D721Med (cell line): ENCODE results near the gene SFT2D2.
"Not testable (repeated sequence)": the region's sequence is repeated elsewhere in the genome, so short reads cannot be mapped to it uniquely, and the experiment has no call there.

Experiments used
- DNase-seq: peaks from one replicate; pipeline ENCODE4 v3.0.0; 2011; ENCODE audit warnings: low spot score; ENCODE audit not compliant: insufficient read length
- FAIRE-seq: peaks from 2 replicates; lab custom pipeline; 2011; peaks lifted over from hg19 to GRCh38; lab: Jason Lieb, UNC
- TF ChIP-seq, protein P1 (sequence below): IDR thresholded peaks from 2 replicates; pipeline ENCODE4 v1.5.1; 2012; ENCODE audit warnings: mild to moderate bottlenecking, control low read depth; ENCODE audit not compliant: insufficient read depth; ENCODE audit errors: missing control alignments

Gene SFT2D2

GRCh38 chr1:168190403-168190802, 35.4 kb upstream of the SFT2D2 start:
- TF ChIP-seq, protein P1, sequence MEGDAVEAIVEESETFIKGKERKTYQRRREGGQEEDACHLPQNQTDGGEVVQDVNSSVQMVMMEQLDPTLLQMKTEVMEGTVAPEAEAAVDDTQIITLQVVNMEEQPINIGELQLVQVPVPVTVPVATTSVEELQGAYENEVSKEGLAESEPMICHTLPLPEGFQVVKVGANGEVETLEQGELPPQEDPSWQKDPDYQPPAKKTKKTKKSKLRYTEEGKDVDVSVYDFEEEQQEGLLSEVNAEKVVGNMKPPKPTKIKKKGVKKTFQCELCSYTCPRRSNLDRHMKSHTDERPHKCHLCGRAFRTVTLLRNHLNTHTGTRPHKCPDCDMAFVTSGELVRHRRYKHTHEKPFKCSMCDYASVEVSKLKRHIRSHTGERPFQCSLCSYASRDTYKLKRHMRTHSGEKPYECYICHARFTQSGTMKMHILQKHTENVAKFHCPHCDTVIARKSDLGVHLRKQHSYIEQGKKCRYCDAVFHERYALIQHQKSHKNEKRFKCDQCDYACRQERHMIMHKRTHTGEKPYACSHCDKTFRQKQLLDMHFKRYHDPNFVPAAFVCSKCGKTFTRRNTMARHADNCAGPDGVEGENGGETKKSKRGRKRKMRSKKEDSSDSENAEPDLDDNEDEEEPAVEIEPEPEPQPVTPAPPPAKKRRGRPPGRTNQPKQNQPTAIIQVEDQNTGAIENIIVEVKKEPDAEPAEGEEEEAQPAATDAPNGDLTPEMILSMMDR: no peak
- FAIRE-seq (peak; percentile 96), DNase-seq (no peak)

DNA sequence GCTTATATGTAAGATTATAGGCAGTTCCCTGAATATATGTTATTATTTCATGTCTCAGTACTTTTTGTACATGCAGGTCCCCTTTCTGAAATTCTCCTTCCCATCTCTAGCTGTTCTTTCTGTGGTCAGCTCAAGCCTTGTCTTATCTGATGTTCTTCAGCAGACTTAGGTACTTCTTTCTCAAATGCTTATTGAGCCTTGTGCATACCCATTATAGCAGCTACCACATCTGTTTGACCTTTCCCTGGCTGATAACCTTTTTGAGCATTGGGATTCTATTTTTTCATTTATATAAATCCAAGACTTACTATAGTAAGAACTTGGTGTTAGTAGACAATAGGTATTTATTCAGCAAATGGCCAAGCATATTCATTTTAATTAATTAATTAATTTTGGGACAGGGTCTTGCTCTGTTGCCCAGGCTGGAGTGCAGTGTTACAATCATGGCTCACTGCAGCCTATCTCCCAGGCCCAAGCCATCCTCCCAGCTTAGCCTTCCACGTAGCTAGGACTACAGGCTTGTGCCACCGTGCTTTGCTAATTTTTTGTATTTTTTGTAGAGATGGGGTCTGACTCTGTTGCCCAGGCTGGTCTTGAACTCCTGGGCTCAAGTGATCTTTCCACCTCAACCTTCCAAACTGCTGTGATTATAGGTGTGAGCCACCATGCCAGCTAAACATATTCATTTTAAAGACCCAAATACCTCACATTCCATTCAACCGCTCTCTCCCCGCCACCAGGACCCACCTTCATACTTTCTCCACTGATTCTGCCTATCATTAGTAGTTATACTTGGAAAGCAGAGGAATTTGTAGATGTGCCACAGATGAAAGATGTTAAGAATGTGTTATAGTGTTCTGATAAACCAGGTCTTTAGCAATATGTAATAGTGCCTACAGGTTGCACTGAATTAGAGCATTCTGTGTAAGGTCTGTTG, 30.3 kb upstream of the SFT2D2 start:
- no peak for DNase-seq
- TF ChIP-seq, protein P1: no peak
- peak; percentile 75 for FAIRE-seq

- TF ChIP-seq, protein P1: no peak
- FAIRE-seq (peak; percentile 25), DNase-seq (no peak)
Measured at GRCh38 chr1:168199056-168199455, 26.7 kb upstream of the SFT2D2 start.

DNA sequence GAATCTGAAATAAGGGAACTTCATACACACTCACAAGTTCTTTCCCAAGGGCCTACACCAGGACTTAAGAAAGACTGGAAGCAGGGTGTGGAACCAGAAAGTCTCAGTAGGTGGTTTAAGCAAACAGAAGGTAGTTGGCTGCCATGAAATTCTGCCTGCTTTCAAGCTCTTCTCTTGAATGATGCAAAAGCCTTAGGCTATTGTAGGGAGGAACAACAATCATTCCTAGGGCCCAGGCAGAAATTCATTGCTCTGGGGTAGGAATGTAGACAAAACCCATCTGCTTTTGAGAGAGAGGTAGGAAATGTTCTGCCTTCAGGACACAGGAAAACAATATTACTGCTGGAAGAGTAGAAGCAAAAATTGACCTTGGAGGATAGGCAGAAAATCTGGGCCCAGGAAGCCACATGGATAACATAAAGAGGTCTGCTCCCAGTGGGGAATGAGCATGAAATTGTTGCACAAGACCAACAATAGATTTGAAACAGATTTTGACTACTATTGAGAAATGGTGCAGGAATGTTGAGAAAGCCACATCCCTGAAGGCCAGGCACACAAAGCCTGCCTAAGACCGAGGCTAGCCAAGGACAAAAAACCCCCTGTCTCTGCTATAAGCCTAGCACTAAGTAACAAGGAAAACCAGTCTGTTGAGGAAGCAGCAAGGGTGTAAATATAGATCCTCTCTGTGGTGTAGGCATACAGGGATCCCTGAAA, 22.7 kb upstream of the SFT2D2 start:
- FAIRE-seq: no peak
- no peak for DNase-seq
- TF ChIP-seq, protein P1: no peak

- no peak for DNase-seq
- TF ChIP-seq, protein P1: no peak
- no peak for FAIRE-seq
Measured at GRCh38 chr1:168206111-168206510, 19.7 kb upstream of the SFT2D2 start.

GRCh38 chr1:168207673-168208072, 18.1 kb upstream of the SFT2D2 start:
- DNase-seq, FAIRE-seq: not testable (repeated sequence)

DNA sequence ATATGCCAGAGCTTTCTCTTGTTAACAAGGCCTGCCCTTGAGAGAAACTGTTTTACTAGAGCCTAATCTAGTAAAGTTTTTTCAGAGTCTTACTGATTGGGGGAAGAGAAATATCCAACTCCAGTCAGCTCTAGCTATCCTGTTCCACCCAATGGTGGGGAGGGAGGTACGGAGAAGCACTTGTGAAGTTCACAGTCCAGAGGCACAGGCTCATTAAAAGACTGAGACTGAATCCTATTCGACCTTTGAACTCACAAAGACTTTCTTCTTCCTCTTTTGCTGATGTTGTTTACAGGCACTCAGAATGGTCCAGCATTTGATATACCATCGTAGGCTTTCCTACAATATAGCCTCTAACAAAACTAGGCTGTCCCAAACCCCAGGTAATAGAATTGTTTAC, 15.5 kb upstream of the SFT2D2 start:
- DNase-seq: no peak
- no peak for FAIRE-seq
- TF ChIP-seq, protein P1: no peak
